ENCODE data around the gene MLH1.

The MLH1 gene

GRCh38 chr3:37024092-37024491 is 30.8 kb downstream of the MLH1 start:
- H3K9ac ChIP-seq (ENCODE audit: low read length) = no peak overlapping the region
- no peaks in the 10 kb centered on the region for H3K4me1 ChIP-seq (ENCODE audit: control insufficient read depth, insufficient read depth, low read length)
- H3K27ac ChIP-seq (ENCODE audit: low read depth, low read length) = no peak overlapping the region
- no peak overlapping the region for H3K4me3 ChIP-seq (ENCODE audit: low read depth, low read length)
- H3K9me3 ChIP-seq (ENCODE audit: control insufficient read depth, insufficient read depth, low read depth, low read length) = no peaks in the 10 kb centered on the region
- H3K27me3 ChIP-seq (ENCODE audit: control insufficient read depth, insufficient read depth, low read length) = no peaks in the 10 kb centered on the region
- peaks cover 89% of the 10 kb centered on the region for H3K36me3 ChIP-seq (ENCODE audit: control insufficient read depth, insufficient read depth, low read length)

- H3K27me3 ChIP-seq (ENCODE audit: control insufficient read depth, insufficient read depth, low read length) = no peaks in the 10 kb centered on the region
- H3K4me1 ChIP-seq (ENCODE audit: control insufficient read depth, insufficient read depth, low read length) = no peaks in the 10 kb centered on the region
- no peak overlapping the region for H3K4me3 ChIP-seq (ENCODE audit: low read depth, low read length)
- no peak overlapping the region for H3K9ac ChIP-seq (ENCODE audit: low read length)
- peaks cover 89% of the 10 kb centered on the region for H3K36me3 ChIP-seq (ENCODE audit: control insufficient read depth, insufficient read depth, low read length)
- no peaks in the 10 kb centered on the region for H3K9me3 ChIP-seq (ENCODE audit: control insufficient read depth, insufficient read depth, low read depth, low read length)
- H3K27ac ChIP-seq (ENCODE audit: low read depth, low read length) = no peak overlapping the region
Observed at GRCh38 chr3:37024820-37025405, 31.6 kb downstream of the MLH1 start.

- Histone ChIP-seq H3K9ac (ENCODE audit: low read length) (no peak overlapping the region), H3K9me3 (ENCODE audit: control insufficient read depth, insufficient read depth, low read depth, low read length) (no peaks in the 10 kb centered on the region), H3K27me3 (ENCODE audit: control insufficient read depth, insufficient read depth, low read length) (no peaks in the 10 kb centered on the region), H3K4me3 (ENCODE audit: low read depth, low read length) (no peak overlapping the region), H3K36me3 (ENCODE audit: control insufficient read depth, insufficient read depth, low read length) (peaks cover 86% of the 10 kb centered on the region), H3K27ac (ENCODE audit: low read depth, low read length) (no peak overlapping the region), H3K4me1 (ENCODE audit: control insufficient read depth, insufficient read depth, low read length) (no peaks in the 10 kb centered on the region)
Observed at GRCh38 chr3:37025561-37026335, 32.4 kb downstream of the MLH1 start.

- no peak overlapping the region for H3K27ac ChIP-seq (ENCODE audit: low read depth, low read length)
- H3K4me1 ChIP-seq (ENCODE audit: control insufficient read depth, insufficient read depth, low read length) = no peaks in the 10 kb centered on the region
- H3K36me3 ChIP-seq (ENCODE audit: control insufficient read depth, insufficient read depth, low read length) = peaks cover 86% of the 10 kb centered on the region
- no peaks in the 10 kb centered on the region for H3K27me3 ChIP-seq (ENCODE audit: control insufficient read depth, insufficient read depth, low read length)
- H3K4me3 ChIP-seq (ENCODE audit: low read depth, low read length) = no peak overlapping the region
- no peaks in the 10 kb centered on the region for H3K9me3 ChIP-seq (ENCODE audit: control insufficient read depth, insufficient read depth, low read depth, low read length)
- no peak overlapping the region for H3K9ac ChIP-seq (ENCODE audit: low read length)
Observed at GRCh38 chr3:37026851-37027250, 33.5 kb downstream of the MLH1 start.

- Histone ChIP-seq H3K4me1 (ENCODE audit: control insufficient read depth, insufficient read depth, low read length) (no peaks in the 10 kb centered on the region), H3K27ac (ENCODE audit: low read depth, low read length) (no peak overlapping the region), H3K36me3 (ENCODE audit: control insufficient read depth, insufficient read depth, low read length) (peaks cover 87% of the 10 kb centered on the region)
Observed at GRCh38 chr3:37028329-37028728, 35.0 kb downstream of the MLH1 start.

GRCh38 chr3:37029111-37029510 is 35.8 kb downstream of the MLH1 start:
- no peak overlapping the region for H3K4me3 ChIP-seq (ENCODE audit: low read depth, low read length)
- H3K27me3 ChIP-seq (ENCODE audit: control insufficient read depth, insufficient read depth, low read length) = no peaks in the 10 kb centered on the region
- H3K36me3 ChIP-seq (ENCODE audit: control insufficient read depth, insufficient read depth, low read length) = peaks cover 88% of the 10 kb centered on the region

More at GRCh38 chr3:37028329-37028728, 35.0 kb downstream of the MLH1 start:
- H3K9me3 ChIP-seq (ENCODE audit: control insufficient read depth, insufficient read depth, low read depth, low read length) = no peaks in the 10 kb centered on the region
- no peak overlapping the region for H3K9ac ChIP-seq (ENCODE audit: low read length)
- no peak overlapping the region for H3K4me3 ChIP-seq (ENCODE audit: low read depth, low read length)
- no peaks in the 10 kb centered on the region for H3K27me3 ChIP-seq (ENCODE audit: control insufficient read depth, insufficient read depth, low read length)

GRCh38 chr3:37029516-37030163 is 36.3 kb downstream of the MLH1 start:
- Histone ChIP-seq H3K4me1 (ENCODE audit: control insufficient read depth, insufficient read depth, low read length) (no peaks in the 10 kb centered on the region), H3K27ac (ENCODE audit: low read depth, low read length) (no peak overlapping the region), H3K4me3 (ENCODE audit: low read depth, low read length) (no peak overlapping the region), H3K27me3 (ENCODE audit: control insufficient read depth, insufficient read depth, low read length) (no peaks in the 10 kb centered on the region), H3K9me3 (ENCODE audit: control insufficient read depth, insufficient read depth, low read depth, low read length) (no peaks in the 10 kb centered on the region), H3K9ac (ENCODE audit: low read length) (no peak overlapping the region), H3K36me3 (ENCODE audit: control insufficient read depth, insufficient read depth, low read length) (peaks cover 88% of the 10 kb centered on the region)

More at GRCh38 chr3:37029111-37029510, 35.8 kb downstream of the MLH1 start:
- Histone ChIP-seq H3K27ac (ENCODE audit: low read depth, low read length) (no peak overlapping the region), H3K4me1 (ENCODE audit: control insufficient read depth, insufficient read depth, low read length) (no peaks in the 10 kb centered on the region), H3K9ac (ENCODE audit: low read length) (no peak overlapping the region), H3K9me3 (ENCODE audit: control insufficient read depth, insufficient read depth, low read depth, low read length) (no peaks in the 10 kb centered on the region)

GRCh38 chr3:37030588-37030987 is 37.3 kb downstream of the MLH1 start:
- no peak overlapping the region for H3K4me3 ChIP-seq (ENCODE audit: low read depth, low read length)
- peaks cover 91% of the 10 kb centered on the region for H3K36me3 ChIP-seq (ENCODE audit: control insufficient read depth, insufficient read depth, low read length)
- peaks cover 3% of the 10 kb centered on the region; the same call in 1 of the 2 replicates for H3K9me3 ChIP-seq (ENCODE audit: control insufficient read depth, insufficient read depth, low read depth, low read length)
- H3K27ac ChIP-seq (ENCODE audit: low read depth, low read length) = no peak overlapping the region
- no peaks in the 10 kb centered on the region for H3K4me1 ChIP-seq (ENCODE audit: control insufficient read depth, insufficient read depth, low read length)
- no peaks in the 10 kb centered on the region for H3K27me3 ChIP-seq (ENCODE audit: control insufficient read depth, insufficient read depth, low read length)
- H3K9ac ChIP-seq (ENCODE audit: low read length) = no peak overlapping the region

GRCh38 chr3:37031096-37031682 is 37.9 kb downstream of the MLH1 start:
- H3K36me3 ChIP-seq (ENCODE audit: control insufficient read depth, insufficient read depth, low read length) = peaks cover 91% of the 10 kb centered on the region
- H3K4me3 ChIP-seq (ENCODE audit: low read depth, low read length) = no peak overlapping the region
- H3K9ac ChIP-seq (ENCODE audit: low read length) = no peak overlapping the region
- no peaks in the 10 kb centered on the region for H3K27me3 ChIP-seq (ENCODE audit: control insufficient read depth, insufficient read depth, low read length)
- no peak overlapping the region for H3K27ac ChIP-seq (ENCODE audit: low read depth, low read length)
- no peaks in the 10 kb centered on the region for H3K4me1 ChIP-seq (ENCODE audit: control insufficient read depth, insufficient read depth, low read length)
- peaks cover 9% of the 10 kb centered on the region; the same call in 1 of the 2 replicates for H3K9me3 ChIP-seq (ENCODE audit: control insufficient read depth, insufficient read depth, low read depth, low read length)

- no peak overlapping the region for H3K9ac ChIP-seq (ENCODE audit: low read length)
- H3K27me3 ChIP-seq (ENCODE audit: control insufficient read depth, insufficient read depth, low read length) = no peaks in the 10 kb centered on the region
- H3K27ac ChIP-seq (ENCODE audit: low read depth, low read length) = no peak overlapping the region
- H3K4me1 ChIP-seq (ENCODE audit: control insufficient read depth, insufficient read depth, low read length) = no peaks in the 10 kb centered on the region
- no peak overlapping the region for H3K4me3 ChIP-seq (ENCODE audit: low read depth, low read length)
- H3K36me3 ChIP-seq (ENCODE audit: control insufficient read depth, insufficient read depth, low read length) = peaks cover 93% of the 10 kb centered on the region
- H3K9me3 ChIP-seq (ENCODE audit: control insufficient read depth, insufficient read depth, low read depth, low read length) = peaks cover 9% of the 10 kb centered on the region; the same call in 1 of the 2 replicates
Observed at GRCh38 chr3:37032961-37033360, 39.6 kb downstream of the MLH1 start.

- Histone ChIP-seq H3K9me3 (ENCODE audit: control insufficient read depth, insufficient read depth, low read depth, low read length) (peaks cover 9% of the 10 kb centered on the region; the same call in 1 of the 2 replicates), H3K36me3 (ENCODE audit: control insufficient read depth, insufficient read depth, low read length) (peaks cover 91% of the 10 kb centered on the region), H3K4me3 (ENCODE audit: low read depth, low read length) (no peak overlapping the region), H3K9ac (ENCODE audit: low read length) (no peak overlapping the region), H3K4me1 (ENCODE audit: control insufficient read depth, insufficient read depth, low read length) (no peaks in the 10 kb centered on the region), H3K27ac (ENCODE audit: low read depth, low read length) (no peak overlapping the region), H3K27me3 (ENCODE audit: control insufficient read depth, insufficient read depth, low read length) (no peaks in the 10 kb centered on the region)
Observed at GRCh38 chr3:37037352-37037751, 44.0 kb downstream of the MLH1 start.
